GM18505 (cell line): ENCODE data around the gene TMOD1.

Experiments
- ATAC-seq: cut with Tn5 transposase; IDR thresholded peaks from one replicate; pipeline ENCODE4 v1.9.1; 2021; ENCODE audit not compliant: unreplicated experiment
- POLR2A ChIP-seq: IDR thresholded peaks from 4 replicates; pipeline ENCODE4 v1.6.1; 2011; ENCODE audit warnings: borderline replicate concordance; ENCODE audit not compliant: insufficient read depth, insufficient read length; ENCODE audit errors: extremely low read depth

The TMOD1 gene

GRCh38 chr9:97504381-97505216, 3.1 kb downstream of the TMOD1 start:
- no peak for TF ChIP-seq POLR2A
- no peak for ATAC-seq

GRCh38 chr9:97505845-97506244, 4.4 kb downstream of the TMOD1 start:
- ATAC-seq: no peak
- TF ChIP-seq POLR2A: no peak

GRCh38 chr9:97506306-97506705, 4.8 kb downstream of the TMOD1 start:
- no peak for ATAC-seq
- TF ChIP-seq POLR2A: no peak

- no peak for ATAC-seq
- TF ChIP-seq POLR2A: no peak
These were observed 5.3 kb downstream of the TMOD1 start for GRCh38 chr9:97506787-97507186.

GRCh38 chr9:97507428-97507984, 6.0 kb downstream of the TMOD1 start:
- TF ChIP-seq POLR2A: no peak
- ATAC-seq: no peak

- no peak for ATAC-seq
These were observed 7.4 kb downstream of the TMOD1 start for GRCh38 chr9:97508852-97509251.

GRCh38 chr9:97510797-97511654, 9.6 kb downstream of the TMOD1 start:
- peak; percentile 15 for TF ChIP-seq POLR2A
- peak; percentile 63 for ATAC-seq

More at GRCh38 chr9:97508852-97509251, 7.4 kb downstream of the TMOD1 start:
- no peak for TF ChIP-seq POLR2A

GRCh38 chr9:97511655-97512427, 10.4 kb downstream of the TMOD1 start:
- no peak for ATAC-seq
- TF ChIP-seq POLR2A: no peak

GRCh38 chr9:97512966-97513560, 11.6 kb downstream of the TMOD1 start:
- ATAC-seq: no peak
- TF ChIP-seq POLR2A: no peak

- TF ChIP-seq POLR2A: no peak
These were observed 13.1 kb downstream of the TMOD1 start for GRCh38 chr9:97514531-97514930.

GRCh38 chr9:97515662-97516061, 14.2 kb downstream of the TMOD1 start:
- no peak for ATAC-seq
- TF ChIP-seq POLR2A: no peak

More at GRCh38 chr9:97514531-97514930, 13.1 kb downstream of the TMOD1 start:
- no peak for ATAC-seq

- ATAC-seq: no peak
These were observed 14.6 kb downstream of the TMOD1 start for GRCh38 chr9:97516111-97516510.

More at GRCh38 chr9:97516111-97516510, 14.6 kb downstream of the TMOD1 start:
- TF ChIP-seq POLR2A: no peak
